Choroid plexus epithelial cell (primary cell): Measurements from ENCODE around the gene CSH1.
"Not testable (repeated sequence)": the region's sequence is repeated elsewhere in the genome, so short reads cannot be mapped to it uniquely, and the experiment has no call there.

ENCODE experiments used
- DNase-seq: peaks from one replicate; pipeline ENCODE4 v3.0.0-alpha.2; 2010; ENCODE audit warnings: low read depth
- H3K4me3 ChIP-seq: 2 replicates; pipeline ENCODE4 v1.5.1; 2011; ENCODE audit warnings: low read depth, mild to moderate bottlenecking, control low read depth, low read length, moderate library complexity
- CTCF ChIP-seq: conservative IDR thresholded peaks from 2 replicates; pipeline ENCODE4 v1.5.1; 2011; ENCODE audit warnings: low read depth, mild to moderate bottlenecking, control low read depth, inconsistent platforms, low read length, moderate library complexity

Gene CSH1

GRCh38 chr17:63928172-63928666 lies 31.8 kb upstream of the CSH1 start:
- TF ChIP-seq CTCF, result no peak
- DNase-seq, result no peak
- H3K4me3 ChIP-seq, result no peak overlapping the region

GRCh38 chr17:63927464-63928171 lies 31.2 kb upstream of the CSH1 start:
- no peak for DNase-seq
- no peak for TF ChIP-seq CTCF
- H3K4me3 ChIP-seq, result no peak overlapping the region

- no peak for TF ChIP-seq CTCF
- H3K4me3 ChIP-seq, result no peak overlapping the region
Measured at GRCh38 chr17:63926164-63926563, 29.8 kb upstream of the CSH1 start.

GRCh38 chr17:63925615-63926014 lies 29.2 kb upstream of the CSH1 start:
- no peak for TF ChIP-seq CTCF
- DNase-seq, result no peak

More at GRCh38 chr17:63926164-63926563, 29.8 kb upstream of the CSH1 start:
- no peak for DNase-seq

GRCh38 chr17:63922402-63922801 lies 26.0 kb upstream of the CSH1 start:
- not testable (repeated sequence) for H3K4me3 ChIP-seq, DNase-seq

More at GRCh38 chr17:63925615-63926014, 29.2 kb upstream of the CSH1 start:
- H3K4me3 ChIP-seq, result no peak overlapping the region

- not testable (repeated sequence) for H3K4me3 ChIP-seq, DNase-seq
Measured at GRCh38 chr17:63920779-63921178, 24.4 kb upstream of the CSH1 start.

GRCh38 chr17:63920050-63920449 lies 23.7 kb upstream of the CSH1 start:
- H3K4me3 ChIP-seq, result not testable (repeated sequence)

GRCh38 chr17:63919311-63919723 lies 22.9 kb upstream of the CSH1 start:
- H3K4me3 ChIP-seq, result no peak overlapping the region
- peak; percentile 93 for TF ChIP-seq CTCF
- peak; percentile 75 for DNase-seq

More at GRCh38 chr17:63920050-63920449, 23.7 kb upstream of the CSH1 start:
- not testable (repeated sequence) for DNase-seq

GRCh38 chr17:63918789-63919305 lies 22.5 kb upstream of the CSH1 start, which contains the start of gene GH1:
TSS of gene GH1 (minus strand) at chr17:63918839. CDS start at chr17:63918776, 63 bp downstream.
- not testable (repeated sequence) for H3K4me3 ChIP-seq, DNase-seq
